ENCODE measurements around the gene UVRAG.

Gene UVRAG

DNA sequence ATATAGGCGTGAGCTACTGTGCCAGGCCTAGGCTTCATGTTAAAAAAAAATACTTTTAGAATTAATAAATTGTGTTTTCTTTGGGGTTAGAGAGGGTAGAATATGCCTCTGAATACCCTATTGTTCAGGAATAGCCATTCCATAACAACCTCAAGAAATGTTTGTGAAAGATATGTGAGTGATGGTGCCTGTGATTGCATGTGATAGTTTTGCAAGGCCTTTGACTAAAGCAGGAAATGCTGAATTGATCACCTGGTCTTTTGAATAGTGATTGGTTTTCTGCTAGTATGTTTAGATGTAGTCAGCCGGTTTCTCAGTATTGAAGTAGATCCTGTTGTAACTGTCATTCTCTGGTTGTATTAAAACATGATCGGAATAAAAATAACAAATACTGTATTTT, 73.4 kb downstream of the UVRAG start:
- DNase-seq: no peak

DNA sequence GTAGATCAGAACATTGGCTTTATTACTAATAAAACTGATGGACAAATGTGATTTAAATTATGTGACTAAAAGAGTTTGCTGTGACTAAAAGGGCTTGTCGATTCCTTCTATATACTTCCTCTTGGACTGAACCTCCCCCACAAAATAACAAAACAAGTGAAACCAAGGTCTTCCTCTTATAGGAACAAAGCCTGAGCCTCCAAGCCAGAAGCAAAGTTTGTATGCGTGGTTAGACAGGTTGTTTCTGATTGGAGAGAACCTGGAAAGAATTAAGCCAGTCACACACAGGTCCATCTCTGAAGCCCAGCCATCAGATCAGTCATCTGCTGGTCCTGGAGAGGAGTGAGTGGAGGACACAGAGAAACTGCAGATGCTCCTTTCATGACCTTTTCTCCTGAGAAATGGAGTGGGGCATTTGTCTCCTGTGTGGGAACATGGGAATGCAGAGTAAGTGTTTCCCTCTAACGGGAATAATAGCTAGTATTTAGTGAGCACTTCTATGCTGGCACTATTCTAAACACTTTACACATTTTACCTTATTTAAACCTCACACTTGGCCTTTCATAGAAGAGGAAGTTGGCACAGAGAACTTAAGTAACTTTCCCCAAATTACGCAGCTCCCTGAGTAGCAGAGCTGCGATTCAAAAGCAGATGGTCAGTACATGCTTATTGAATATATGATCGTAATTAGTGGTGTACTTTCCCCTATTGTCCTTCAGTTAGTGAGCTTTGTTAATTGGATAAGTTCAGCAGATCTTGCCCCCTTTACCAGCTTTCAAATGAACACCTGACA, 77.1 kb downstream of the UVRAG start:
- no peak for DNase-seq

DNA sequence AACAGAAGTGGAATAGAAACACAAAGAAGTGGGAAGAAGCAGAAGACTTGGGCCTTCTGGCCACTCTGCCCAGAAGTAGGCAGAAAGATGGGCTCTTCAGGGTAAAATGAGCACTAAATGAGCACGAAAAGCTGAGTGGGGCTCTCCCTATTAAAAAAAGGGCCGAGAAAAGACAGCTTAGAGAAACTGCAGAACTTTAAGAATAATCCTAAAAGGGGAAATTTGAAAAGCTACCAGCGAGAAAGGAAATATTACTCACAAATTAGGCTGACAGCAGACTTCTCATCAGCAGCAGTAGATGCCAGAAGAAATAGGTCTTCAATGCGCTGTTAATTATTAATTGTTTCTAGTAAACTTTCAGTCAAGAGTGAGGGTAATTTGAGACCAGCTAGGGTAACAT, 78.2 kb downstream of the UVRAG start:
- no peak for DNase-seq

DNA sequence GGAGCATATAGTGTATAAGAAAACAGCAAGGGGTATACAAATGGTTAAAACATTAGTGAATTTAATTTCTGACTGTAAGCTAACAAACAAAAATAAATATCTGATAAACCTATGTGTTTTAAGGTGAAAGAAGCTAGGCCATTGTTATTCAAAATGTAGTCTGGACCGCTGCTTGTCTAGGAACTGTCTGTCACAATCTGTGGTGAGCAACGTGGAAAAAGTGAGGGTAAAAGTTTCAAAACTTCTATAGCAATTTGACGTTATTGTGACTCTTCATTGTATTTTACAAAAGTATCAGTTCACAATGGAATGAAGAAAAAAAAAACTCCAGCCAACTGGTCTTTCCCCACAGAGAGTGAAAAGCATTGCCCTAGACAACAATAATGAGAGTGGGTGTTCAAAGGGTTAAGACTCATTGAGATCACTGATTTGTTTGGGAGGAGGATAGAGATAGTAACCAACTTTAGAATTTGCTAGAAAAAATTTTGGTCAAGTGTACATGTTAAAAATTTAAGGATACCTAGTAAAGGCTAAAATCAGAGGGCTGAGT, 79.1 kb downstream of the UVRAG start:
- DNase-seq: no peak

DNA sequence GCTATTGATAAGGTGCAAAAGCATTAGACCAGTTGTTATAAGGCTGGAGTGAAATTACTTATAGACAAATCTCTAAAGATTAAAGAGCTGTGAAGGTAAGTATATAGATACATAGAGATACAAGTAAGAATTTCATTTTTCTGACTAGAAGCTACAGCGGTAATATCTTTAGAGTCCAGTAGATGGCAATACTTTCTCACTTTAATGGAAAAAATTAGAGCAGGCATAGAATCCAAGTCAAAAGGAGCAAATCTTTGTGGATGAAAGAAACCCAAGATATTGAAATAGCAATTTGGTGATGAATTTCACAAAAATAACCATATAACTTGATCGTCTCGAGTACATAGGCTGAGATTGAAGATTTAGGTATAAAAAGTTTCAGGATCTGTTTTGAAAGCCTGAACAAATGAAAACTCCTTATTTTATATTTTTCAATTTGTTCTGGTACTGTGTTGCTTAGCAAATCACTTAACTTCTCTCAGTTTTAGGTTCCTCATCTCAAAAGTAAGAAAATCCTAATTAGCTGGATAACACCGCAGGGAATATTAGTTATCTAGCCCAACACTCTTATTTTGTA, 81.9 kb downstream of the UVRAG start:
- no peak for DNase-seq

DNA sequence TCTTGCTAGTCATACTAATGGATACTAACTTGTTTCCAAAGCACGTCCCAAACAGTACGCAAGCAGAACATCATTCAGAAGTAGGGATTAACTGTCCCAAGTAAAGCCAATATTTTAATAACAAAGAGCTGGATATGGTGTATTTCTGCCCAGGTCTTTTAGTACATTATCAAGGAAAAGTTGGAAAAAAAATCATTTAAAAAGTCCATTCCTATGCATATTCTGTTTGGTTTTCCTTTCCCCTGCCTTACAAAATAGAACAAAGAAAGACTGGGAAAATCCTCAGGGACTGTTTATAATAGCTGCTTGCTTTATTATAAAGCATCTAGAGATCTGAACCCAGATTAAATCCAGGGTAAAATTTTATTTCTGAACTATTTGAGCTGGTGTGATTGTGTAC, 83.9 kb downstream of the UVRAG start:
- DNase-seq: no peak

DNA sequence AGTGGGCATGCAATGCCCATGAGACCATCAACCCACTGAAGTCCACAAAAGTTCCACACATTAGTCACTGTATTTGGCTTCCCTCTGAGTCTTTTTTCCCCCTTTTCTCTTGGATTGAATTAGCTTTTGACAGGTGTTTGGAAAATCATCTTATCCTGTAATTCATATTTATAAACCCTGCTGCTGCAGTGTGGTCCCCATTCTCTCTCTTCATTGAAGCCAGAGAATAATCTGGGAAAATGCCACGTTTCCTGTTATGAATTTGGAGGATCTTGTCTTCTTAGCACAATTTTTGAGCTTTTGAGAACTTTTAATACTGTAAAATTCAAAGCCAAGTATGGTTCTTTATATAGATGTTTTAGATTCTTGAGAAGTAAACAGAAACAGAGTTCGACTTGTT, 84.8 kb downstream of the UVRAG start:
- no peak for DNase-seq

DNA sequence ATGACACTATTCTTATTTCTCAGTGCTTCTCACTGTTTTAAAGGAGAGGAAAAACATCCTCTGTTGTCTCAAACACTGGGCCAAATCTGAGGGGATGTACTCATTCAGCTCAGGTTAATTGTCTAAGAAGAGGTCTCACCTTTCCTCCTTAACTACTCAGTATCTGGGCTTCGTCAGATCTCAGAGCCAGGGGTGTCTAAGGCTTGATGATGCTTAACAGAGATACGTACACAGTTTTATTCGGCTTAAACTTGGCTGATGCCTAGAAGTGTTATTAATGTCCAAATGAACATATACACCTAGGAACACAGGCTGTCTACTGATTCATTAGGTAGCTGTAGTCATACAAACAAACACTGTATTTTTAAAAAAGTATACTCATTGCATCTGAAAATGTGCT, 85.8 kb downstream of the UVRAG start:
- DNase-seq: no peak

DNA sequence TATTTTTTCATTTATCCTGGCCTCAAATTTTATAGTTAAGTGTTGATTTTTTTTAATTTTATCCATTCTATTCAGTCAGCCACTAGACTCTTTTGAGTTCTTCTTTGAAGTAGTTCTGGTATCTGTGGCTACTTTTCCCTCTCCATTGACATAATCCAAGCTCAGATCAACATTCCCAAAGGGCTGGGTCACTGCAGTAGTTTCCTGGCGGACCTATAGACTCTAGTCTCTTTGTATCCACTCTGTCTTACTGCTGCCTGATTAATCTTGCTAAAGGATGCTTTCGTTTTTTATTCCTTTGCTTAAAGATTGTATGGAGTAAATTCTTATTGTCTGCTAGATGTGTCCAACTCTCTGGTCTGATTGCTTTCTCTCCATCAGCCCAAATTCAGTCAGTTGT, 87.6 kb downstream of the UVRAG start:
- DNase-seq: no peak

DNA sequence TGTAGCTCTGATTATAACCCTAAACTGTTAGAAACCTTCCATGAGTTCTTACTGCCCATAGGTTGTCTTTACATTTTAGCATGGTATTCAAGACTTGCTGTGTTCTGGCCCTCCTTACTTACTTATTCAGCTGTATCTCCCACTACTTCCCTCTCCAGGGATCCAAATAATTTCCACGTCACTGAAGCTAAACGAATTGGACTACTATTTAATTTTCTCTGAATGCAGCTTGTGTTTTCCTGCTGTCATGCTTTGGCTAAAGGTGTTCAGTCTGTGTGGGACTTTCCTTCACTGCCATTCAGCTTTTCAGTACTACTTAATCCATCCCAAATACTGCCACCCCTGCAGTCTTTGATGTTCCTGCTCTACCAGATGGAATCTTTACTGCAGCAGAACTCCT, 88.3 kb downstream of the UVRAG start:
- DNase-seq: no peak

DNA sequence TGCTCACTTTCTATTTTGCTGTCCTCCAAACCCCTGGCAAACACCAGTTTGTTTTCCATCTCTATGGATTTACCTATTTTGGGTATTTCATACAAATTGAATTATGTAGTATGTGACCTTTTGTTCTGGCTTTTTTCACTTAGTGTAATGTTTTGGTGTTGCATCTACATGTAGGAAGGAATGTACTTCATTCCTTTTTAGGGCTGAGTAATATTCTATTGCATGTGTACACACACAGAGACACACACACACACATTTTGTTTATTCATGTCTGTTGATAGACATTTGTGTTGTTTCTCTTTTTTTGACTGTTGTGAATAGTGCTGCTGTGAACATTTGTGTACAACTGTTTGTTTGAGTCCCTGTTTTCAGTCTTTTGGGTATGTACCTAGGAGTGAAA, 90.4 kb downstream of the UVRAG start:
- no peak for DNase-seq

DNA sequence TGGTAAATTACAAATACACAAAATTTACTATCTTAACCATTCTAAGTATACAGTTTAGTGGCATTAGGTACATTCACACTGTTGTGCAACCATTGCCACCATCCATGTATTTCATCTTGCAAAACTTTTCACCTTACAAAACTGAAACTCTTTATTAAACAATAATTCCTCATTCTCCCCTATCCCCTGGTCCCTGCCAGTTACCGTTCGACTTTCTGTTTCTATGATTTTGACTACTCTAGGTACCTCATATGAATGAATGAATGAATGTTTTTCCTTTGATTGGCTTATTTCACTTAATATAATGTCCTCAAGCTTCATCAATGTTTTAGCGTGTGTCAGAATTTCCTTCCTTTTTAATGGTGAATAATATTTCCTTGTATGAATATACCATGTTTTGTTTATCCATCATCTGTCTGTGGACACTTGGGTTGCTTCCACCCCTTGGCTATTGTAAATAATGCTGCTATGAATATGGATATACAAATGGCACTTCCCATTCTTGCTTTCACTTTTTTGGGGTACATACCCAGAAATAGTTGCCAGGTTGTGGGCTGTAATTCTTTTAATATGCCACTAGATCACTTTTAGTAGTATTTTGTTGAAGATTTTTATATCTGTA, 93.0 kb downstream of the UVRAG start:
- no peak for DNase-seq

DNA sequence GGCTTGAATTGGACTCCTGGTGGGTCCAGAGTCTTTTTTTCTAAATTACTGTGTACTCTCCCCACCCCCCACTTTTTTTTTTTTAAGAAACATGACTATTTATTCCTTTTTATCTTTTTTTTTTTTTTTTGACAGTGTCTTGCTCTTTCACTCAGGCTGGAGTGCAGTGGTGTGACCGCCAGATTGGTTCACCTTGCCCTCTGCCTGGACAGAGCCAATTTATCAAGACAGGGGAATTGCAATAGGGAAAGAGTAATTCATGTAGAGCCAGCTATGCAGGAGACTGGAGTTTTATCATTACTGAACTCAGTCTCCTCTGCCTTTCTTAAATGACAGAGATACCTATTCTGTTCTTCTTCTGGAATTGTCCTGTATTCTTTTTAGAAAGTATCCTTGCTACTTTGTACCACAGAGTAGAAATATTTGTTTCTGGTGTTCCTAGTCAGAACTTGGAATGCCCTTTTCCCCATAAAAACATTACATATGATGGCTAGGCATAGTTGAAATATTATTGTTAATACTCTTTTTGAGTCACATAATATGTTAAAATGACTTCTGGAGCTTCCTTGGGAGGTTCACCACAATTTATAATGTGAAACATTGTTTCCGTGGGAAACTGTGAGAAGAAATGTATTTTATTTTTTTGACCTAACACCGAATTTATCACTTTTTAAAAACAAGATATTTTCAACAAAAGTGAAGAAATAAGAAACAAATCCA, 95.6 kb downstream of the UVRAG start:
- DNase-seq: no peak

DNA sequence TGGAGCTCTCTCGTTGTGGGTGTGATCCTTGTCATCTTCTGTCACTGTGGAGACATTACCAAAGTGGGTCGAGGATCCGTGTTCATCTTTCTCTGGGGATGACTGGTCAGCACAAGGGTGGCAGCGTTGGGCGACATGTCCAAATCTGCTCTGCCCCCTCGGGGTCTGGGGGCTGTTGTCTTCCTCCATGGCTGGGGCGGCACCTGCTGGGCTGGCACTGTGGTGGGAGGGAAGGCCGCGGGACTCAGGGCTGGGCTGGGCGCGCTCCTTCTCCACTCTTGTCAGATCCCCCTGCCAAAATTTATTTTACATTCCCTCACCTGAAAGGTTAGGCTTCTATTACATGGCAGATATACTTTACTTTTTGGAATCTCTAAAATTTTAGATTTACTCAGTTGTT, 96.4 kb downstream of the UVRAG start:
- DNase-seq: no peak

DNA sequence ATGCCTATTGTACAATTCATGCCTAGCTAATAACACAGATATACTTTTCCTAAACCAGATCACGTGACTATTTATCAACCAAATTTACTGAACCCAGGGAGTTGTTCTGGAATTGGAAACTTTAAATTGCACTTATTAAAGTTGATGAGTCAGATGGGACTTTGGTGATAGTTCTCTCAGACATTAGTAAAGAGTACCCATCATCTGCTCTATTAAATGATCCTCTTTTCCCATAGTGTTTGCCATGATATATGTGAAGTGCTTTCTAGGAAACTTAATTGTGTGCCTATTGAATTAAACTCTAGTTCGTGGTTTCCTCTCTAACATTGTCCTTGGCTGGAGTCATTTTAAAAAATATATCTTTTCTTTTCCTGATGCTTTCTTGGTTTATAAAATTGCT, 99.0 kb downstream of the UVRAG start:
- no peak for DNase-seq

DNA sequence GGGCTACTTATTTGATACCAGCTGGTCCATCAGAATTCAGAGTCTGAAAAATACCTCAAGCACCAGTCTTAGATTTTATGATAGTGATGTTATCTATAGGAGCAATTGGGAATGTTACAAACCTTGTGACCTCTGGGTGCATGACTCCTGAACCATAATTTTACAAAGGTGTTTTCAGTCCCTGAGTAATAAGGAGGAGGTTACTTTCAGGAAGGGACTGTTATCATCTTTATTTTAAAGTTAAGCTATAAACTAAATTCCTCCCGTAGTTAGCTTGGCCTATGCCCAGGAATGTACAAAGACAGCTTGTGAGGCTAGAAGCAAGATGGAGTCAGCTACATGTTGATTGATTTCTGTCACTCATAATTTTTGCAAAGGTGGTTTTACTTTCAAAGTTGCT, 101.9 kb downstream of the UVRAG start:
- no peak for DNase-seq

DNA sequence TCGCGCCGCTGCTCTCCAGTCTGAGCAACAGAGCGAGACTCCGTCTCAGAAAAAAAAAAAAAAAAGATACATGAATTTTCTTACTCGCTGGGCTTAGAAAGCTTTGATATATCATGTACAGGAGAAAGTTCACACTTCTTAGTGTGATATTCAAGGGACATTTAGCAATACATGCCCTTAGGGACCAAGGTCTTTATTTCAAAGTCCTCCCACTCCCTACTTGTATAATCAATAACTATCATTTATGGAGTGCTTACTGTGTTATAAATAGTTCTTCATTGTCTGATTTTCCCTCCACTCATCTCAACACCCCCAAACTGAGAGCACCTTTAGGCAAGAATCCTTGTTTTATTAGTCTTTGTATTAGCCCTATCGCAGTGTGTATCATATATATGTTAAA, 103.3 kb downstream of the UVRAG start:
- no peak for DNase-seq

DNA sequence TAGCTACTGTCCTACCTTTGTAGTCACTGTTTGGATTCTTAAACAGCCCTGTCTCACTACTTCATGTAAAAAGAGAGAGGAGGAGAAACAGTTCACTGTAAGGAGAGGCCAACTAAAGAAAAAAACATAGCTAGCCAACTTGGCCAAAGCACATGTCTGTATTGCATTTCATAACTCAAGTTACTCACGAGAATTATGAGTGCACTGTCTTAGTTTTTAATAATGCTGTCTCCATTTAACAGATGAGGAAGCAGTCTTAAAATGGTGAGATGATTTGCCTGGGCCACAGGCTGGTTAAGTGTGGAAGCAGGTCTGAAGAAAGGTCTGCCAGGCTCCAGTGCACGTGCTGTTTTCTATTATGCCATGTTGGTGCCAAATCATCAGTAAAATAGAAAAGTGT, 104.5 kb downstream of the UVRAG start:
- no peak for DNase-seq

DNA sequence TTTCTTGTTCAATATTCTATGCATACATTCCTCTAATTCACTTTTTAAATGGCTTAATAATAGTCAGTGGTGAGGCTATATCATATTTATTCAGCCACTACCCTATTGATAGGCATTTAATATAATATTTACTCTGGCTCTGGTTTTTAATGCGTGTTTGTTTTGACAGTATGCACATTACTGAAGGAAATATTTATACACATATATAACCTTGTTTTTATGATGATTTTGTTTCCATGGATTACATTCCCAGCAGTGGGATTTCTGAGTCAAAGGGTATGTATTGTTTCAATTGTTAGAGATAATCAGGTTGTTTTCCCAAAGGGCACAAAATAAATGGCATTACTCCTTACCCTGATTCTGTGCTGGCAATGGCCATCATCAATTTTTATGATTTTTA, 105.8 kb downstream of the UVRAG start:
- no peak for DNase-seq

DNA sequence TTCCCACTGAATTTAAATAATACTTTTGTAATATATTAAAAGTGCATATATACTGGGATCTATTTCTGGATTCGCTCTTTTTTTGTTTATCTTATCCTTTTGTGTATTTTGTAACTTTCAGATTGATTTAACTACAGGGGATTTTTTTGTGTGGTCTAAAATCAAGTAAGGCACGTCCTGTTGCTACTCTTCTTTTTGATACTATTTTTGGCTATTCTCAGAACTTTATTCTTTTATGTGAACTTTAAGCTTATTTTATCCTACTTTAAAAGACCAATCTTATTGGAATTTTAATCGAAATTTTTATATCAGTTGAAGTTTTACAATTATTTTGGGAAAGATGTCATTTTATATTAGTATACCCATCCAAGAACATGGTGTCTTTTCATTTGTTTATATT, 106.8 kb downstream of the UVRAG start:
- no peak for DNase-seq

DNA sequence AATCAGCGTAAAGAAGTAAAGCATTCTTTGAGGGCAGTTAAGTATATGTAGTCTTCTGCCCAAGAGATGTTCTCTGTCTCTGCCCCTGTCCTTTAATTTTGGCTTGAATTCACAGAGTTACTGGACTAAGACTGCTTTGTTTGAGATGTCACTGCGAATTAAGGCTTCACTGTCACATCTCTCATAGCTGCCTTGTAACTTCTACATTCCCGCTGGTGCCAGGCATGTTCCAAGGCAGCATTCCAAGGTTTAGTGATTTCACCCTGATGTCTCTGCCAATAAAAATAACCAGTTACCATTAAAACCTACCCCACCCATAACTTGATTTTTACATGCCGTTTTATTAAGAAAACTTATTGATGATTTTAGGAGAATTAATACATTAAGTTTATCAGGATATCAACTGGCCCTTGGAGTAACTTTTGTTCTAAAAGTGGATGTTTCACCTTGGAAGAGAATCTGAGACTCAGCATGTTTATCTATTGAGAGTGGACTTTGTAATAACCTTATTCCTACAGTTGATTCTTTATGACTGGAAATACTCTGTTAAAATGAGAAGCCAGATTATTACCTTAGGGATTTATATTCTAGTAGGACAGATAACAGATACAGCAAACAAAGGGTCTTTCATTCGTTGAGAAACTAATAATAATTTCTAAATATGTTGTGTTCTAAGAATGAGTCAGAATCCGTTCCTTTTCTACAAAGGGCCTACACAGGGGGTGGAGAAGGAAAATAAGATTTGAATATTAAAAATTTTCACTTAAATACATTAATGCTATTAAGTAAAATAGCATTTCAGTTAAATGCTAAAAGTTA, 110.2 kb downstream of the UVRAG start:
- peak; percentile 33 for DNase-seq

DNA sequence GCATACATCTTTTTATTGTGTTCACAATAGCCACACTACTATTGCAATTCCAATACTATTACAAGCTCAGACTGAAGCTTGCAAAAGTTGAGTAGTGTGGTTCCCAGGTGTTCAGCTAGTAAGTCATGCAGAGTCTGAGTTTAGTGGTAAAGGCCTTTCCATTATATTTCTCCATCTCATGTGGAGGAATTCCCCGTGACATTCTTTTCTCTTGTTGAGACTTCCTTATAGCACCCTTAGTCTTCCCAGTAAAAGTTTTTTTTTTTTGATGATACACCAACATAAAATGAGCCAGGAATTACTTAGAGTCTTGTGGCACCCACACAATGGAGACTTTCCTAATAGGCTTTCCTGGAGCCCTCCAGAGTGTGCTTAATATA, 110.8 kb downstream of the UVRAG start:
- DNase-seq: no peak

DNA sequence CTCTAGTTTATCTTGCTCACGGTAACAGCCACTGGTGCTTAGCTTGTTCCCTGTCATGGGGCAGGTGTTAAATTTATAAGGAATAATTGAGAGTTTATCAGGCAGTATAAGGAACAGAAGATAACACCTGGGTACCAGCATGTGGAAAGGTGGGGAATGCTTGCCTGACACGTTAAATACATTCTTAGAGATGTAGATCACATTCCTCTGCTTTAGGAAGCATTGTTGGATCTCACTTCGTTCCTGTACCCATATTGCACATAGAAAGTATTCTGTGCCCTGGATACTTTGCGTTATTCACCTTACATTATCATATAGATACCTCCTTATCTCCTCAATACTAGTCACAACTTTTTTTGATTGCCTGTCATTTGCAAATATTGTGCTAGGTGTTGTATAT, 114.7 kb downstream of the UVRAG start:
- no peak for DNase-seq

Measured in left hindlimb (tissue), 1 donor.